Measurements from ENCODE around the gene BANK1.

Gene BANK1

DNA sequence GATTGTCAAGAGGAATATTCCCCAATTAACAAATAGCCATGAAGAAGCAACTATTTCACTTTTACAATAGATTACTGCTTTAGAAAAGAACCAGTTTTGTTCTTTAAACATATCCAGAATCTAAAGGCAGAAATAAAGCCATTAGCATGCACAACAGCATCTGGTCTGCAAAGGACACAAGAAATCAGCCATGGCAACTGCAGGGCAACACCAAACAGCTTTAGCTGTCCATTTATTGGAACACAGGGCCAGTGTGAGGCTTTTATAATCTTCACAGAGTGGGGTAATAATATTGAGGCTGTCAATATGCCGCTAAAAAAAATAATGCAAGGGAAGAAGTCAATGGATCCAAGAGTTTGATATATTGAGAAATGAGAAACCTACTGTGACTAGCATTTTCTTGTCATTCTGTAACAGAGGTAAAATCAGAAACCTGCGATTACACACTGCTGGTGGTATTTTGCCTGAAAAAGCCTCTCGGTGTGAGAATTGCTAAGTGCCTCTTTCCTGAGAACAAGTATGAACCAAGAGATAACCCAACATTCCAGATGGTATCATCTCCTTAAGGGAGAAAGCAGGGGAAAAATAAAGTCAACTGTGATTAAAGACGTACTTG, 2.7 kb upstream of the BANK1 start:
- DNase-seq (ENCODE audit: low read depth), result no peak
- no peak overlapping the region for H3K4me3 ChIP-seq (ENCODE audit: low read depth, low read length)
- TF ChIP-seq, protein P1, sequence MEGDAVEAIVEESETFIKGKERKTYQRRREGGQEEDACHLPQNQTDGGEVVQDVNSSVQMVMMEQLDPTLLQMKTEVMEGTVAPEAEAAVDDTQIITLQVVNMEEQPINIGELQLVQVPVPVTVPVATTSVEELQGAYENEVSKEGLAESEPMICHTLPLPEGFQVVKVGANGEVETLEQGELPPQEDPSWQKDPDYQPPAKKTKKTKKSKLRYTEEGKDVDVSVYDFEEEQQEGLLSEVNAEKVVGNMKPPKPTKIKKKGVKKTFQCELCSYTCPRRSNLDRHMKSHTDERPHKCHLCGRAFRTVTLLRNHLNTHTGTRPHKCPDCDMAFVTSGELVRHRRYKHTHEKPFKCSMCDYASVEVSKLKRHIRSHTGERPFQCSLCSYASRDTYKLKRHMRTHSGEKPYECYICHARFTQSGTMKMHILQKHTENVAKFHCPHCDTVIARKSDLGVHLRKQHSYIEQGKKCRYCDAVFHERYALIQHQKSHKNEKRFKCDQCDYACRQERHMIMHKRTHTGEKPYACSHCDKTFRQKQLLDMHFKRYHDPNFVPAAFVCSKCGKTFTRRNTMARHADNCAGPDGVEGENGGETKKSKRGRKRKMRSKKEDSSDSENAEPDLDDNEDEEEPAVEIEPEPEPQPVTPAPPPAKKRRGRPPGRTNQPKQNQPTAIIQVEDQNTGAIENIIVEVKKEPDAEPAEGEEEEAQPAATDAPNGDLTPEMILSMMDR (IDR thresholded peaks at IDR 0.05; ENCODE audit: insufficient read depth, low read depth, low read length, missing control alignments), result no peak

DNA sequence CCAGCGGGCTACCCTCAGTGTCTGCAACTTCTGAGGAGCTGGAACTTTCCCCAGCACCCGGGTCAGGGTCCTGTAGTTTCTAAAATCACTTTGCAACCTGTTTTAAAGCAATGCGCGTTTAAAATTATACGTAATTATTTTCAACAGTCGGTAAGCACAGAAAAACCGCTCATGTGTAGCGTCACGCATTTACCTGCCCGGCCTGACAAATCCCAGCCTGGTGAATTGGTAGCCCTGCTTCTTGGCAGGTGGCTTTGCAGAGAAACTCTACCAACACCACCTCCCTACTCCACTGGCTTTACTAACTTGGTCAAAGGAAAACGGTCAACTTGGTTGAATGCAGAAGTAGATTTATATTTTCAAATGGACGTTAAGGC, 640 bp downstream of the BANK1 start:
- TF ChIP-seq, protein P1 (IDR thresholded peaks at IDR 0.05; ENCODE audit: insufficient read depth, low read depth, low read length, missing control alignments), result no peak
- H3K4me3 ChIP-seq (ENCODE audit: low read depth, low read length), result peak overlapping the region; percentile 48
- DNase-seq (ENCODE audit: low read depth), result no peak

DNA sequence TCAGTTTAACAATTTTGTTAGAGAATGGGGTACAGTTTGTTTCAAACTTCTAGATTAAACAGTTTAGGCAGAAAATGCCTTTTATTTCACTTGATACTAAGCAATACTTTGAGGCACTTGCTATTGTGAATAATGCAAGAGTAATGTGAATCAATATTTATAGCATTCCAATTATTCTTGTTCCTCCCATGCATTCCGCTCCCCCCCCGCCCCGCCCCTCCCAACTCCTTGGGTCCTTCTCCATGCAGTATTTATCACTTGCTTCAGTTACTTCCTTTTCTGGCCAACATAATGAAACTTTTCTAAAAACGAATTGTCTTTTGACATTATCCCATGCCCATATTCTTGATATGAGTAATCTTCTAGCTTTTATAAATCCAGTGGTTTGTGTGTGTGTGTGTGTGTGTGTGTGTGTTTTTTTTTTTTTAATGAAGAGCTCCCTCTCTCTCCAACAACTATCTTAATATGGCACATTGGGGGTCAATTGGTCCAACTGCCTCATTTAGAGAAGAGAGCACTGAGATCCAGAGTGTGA, 1.6 kb downstream of the BANK1 start:
- H3K4me3 ChIP-seq (ENCODE audit: low read depth, low read length), result no peak overlapping the region
- no peak for DNase-seq (ENCODE audit: low read depth)
- TF ChIP-seq, protein P1 (IDR thresholded peaks at IDR 0.05; ENCODE audit: insufficient read depth, low read depth, low read length, missing control alignments), result no peak

DNA sequence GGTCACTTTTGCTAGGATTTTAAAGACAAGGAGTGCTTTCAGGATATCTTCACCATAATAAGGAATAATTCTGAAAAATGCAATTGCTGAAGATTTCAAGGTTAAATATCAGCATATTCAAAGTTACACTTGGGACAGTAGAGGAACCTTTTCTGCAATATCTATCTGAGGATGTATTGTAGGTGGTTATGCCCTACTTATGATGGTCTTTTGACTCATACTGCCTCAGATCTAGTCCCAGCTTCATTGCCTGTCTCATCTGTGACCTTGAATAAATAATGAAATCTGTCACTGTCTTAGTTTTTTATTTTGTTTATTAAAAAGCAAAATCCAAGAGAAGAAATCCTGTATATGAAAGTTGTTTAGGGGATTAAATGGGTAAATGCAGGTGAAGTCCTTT, 2.9 kb downstream of the BANK1 start:
- DNase-seq (ENCODE audit: low read depth), result no peak

DNA sequence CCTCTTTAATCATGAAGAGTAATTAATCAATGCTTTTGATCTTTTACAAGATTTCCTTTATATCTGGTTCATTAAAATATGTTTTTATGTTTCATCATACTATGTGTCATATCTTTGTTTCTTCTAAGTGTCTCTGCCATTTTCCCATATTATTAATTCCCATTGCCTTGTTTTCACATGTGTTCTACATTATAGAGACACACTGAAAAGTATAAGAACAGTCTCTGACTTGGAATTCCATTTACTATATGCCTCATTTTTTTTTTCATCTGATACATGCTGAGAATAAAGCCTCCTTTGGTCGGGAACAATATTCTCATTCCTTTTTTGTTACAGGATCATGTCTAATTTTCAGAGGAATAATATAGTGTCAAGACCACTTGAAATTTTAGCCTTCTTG, 4.3 kb downstream of the BANK1 start:
- no peak for DNase-seq (ENCODE audit: low read depth)
- H3K4me3 ChIP-seq (ENCODE audit: low read depth, low read length), result no peak overlapping the region
- TF ChIP-seq, protein P1 (IDR thresholded peaks at IDR 0.05; ENCODE audit: insufficient read depth, low read depth, low read length, missing control alignments), result no peak

More for the DNA sequence above, 2.9 kb downstream of the BANK1 start:
- TF ChIP-seq, protein P1 (IDR thresholded peaks at IDR 0.05; ENCODE audit: insufficient read depth, low read depth, low read length, missing control alignments), result no peak
- no peak overlapping the region for H3K4me3 ChIP-seq (ENCODE audit: low read depth, low read length)

DNA sequence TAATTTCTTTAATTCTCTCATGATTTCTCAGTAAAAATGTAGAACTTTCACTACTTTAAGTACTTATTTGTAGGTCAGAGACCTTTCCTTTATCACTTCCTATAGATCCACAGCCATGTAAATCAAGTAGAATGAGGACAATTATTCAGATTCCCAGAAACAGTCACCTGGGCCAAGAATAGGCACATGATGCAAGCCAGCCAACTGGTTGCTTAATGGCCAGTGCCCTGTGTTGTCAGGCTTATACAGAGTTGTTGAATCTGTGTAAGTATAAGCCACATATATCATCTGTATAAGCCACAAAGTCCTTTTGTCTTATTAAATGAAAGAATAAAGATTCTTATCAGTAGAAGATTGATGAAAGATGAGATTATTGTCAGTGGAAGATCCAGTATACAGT, 5.2 kb downstream of the BANK1 start:
- no peak overlapping the region for H3K4me3 ChIP-seq (ENCODE audit: low read depth, low read length)
- no peak for DNase-seq (ENCODE audit: low read depth)
- TF ChIP-seq, protein P1 (IDR thresholded peaks at IDR 0.05; ENCODE audit: insufficient read depth, low read depth, low read length, missing control alignments), result no peak

- no peak for DNase-seq (ENCODE audit: low read depth)
These were observed 11.4 kb downstream of the BANK1 start for GRCh38 chr4:101801958-101802357.

More at GRCh38 chr4:101801958-101802357, 11.4 kb downstream of the BANK1 start:
- H3K4me3 ChIP-seq (ENCODE audit: low read depth, low read length), result no peak overlapping the region
- TF ChIP-seq, protein P1 (IDR thresholded peaks at IDR 0.05; ENCODE audit: insufficient read depth, low read depth, low read length, missing control alignments), result no peak
